Spinal cord (tissue), 10 donors: ENCODE results near the gene STK33. TPM values are rescaled to one million over a fixed set of nuclear protein-coding genes. Genes with fewer than 3 reads are reported as not detected.

Experiments used
- DNase-seq, 6 donors: peaks; one replicate each; pipeline versions ENCODE4 v3.0.0 to v3.0.0-alpha.2; 2013 to 2015; ENCODE audit warnings: low spot score in 6 of 6, low read depth in 4 of 6
- H3K27ac ChIP-seq: one replicate; pipeline ENCODE4 v1.5.1; 2013; ENCODE audit warnings: low read depth, low read length, control low read depth
- H3K27me3 ChIP-seq: one replicate; pipeline ENCODE4 v1.6.1; 2013; ENCODE audit warnings: low read length; ENCODE audit not compliant: control insufficient read depth, insufficient read depth
- H3K36me3 ChIP-seq: one replicate; pipeline ENCODE4 v1.6.1; 2013; ENCODE audit warnings: low read length; ENCODE audit not compliant: control insufficient read depth, insufficient read depth
- H3K4me1 ChIP-seq: one replicate; pipeline ENCODE4 v1.6.1; 2013; ENCODE audit warnings: low read length; ENCODE audit not compliant: control insufficient read depth, insufficient read depth
- H3K4me3 ChIP-seq: one replicate; pipeline ENCODE4 v1.5.1; 2013; ENCODE audit warnings: low read depth, low read length, control low read depth
- H3K9me3 ChIP-seq: one replicate; pipeline ENCODE4 v1.6.1; 2013; ENCODE audit warnings: low read length; ENCODE audit not compliant: control insufficient read depth, insufficient read depth
- WGBS: methylation state at CpG from one replicate; pipeline ENCODE4 v1.1.5; 2013; ENCODE audit warnings: missing lambda C conversion rate; ENCODE audit not compliant: insufficient coverage; 5-methylcytosine and 5-hydroxymethylcytosine counted together
- polyA plus RNA-seq, 2 donors: library from polyadenylated mRNA; unstranded; fragments of 120-200 nt; gene quantifications; one replicate each; pipeline ENCODE4 v1.2.1, GENCODE V29; 2013; ENCODE audit not compliant: insufficient read length in 2 of 2
- total RNA-seq, 2 donors: library from RNA; depleted of rRNA in 1 of 2; stranded (reverse); fragments of 120-200 nt in 1 of 2; fragments of >200 nt in 1 of 2; gene quantifications; one replicate each; pipeline versions ENCODE4 v1.2.3 to v1.2.4, GENCODE V29; 2013 to 2014
- donor health status: healthy.

The STK33 gene
- total and polyA plus RNA-seq, 4 donors, result 23.0 to 40.6 (median 27.1) TPM

- Histone ChIP-seq H3K9me3 (no peaks in the 10 kb centered on the region), H3K27me3 (no peaks in the 10 kb centered on the region), H3K36me3 (no peaks in the 10 kb centered on the region), H3K27ac (no peak overlapping the region), H3K4me3 (no peak overlapping the region), H3K4me1 (no peaks in the 10 kb centered on the region)
- DNase-seq, result no peak
These were observed 6.1 kb downstream of the STK33 start for GRCh38 chr11:8587915-8588314.

DNA sequence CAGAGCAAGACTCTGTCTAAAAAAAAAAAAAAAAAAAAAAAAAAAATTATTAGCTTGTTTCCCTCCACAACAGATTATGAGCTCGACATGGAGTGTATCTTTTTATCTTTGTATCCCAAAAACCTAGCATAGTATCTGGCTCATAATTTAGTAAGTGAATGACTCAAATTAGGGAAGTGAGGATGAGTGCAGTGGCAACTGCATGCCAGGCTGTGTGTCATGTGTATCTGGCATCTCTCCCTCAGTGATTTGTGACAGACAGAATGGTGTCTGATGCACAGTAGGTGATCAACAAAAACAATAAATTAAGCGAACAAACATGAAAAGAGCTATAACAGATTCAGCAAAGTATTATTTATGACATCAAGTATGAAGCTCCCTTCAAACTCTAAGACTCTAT, 7.2 kb downstream of the STK33 start:
- no peak overlapping the region for H3K27ac ChIP-seq
- H3K36me3 ChIP-seq, result no peaks in the 10 kb centered on the region
- H3K9me3 ChIP-seq, result no peaks in the 10 kb centered on the region
- no CpG with 5 or more reads among the region's 2 CpGs for WGBS
- no peaks in the 10 kb centered on the region for H3K4me1 ChIP-seq
- no peak overlapping the region for H3K4me3 ChIP-seq
- no peak for DNase-seq
- H3K27me3 ChIP-seq, result no peaks in the 10 kb centered on the region

- Histone ChIP-seq H3K27me3 (no peaks in the 10 kb centered on the region), H3K9me3 (no peaks in the 10 kb centered on the region), H3K27ac (no peak overlapping the region), H3K4me3 (no peak overlapping the region), H3K4me1 (no peaks in the 10 kb centered on the region), H3K36me3 (no peaks in the 10 kb centered on the region)
- WGBS, result no CpG with 5 or more reads among the region's 1 CpG
- DNase-seq, result no peak
These were observed 7.8 kb downstream of the STK33 start for GRCh38 chr11:8586184-8586583.

GRCh38 chr11:8584511-8584910, 9.5 kb downstream of the STK33 start:
- H3K27ac ChIP-seq, result no peak overlapping the region

GRCh38 chr11:8584082-8584481, 9.9 kb downstream of the STK33 start:
- H3K36me3 ChIP-seq, result no peaks in the 10 kb centered on the region
- H3K4me3 ChIP-seq, result no peak overlapping the region
- WGBS, result no CpG with 5 or more reads among the region's 1 CpG
- H3K27me3 ChIP-seq, result no peaks in the 10 kb centered on the region
- no peak overlapping the region for H3K27ac ChIP-seq
- H3K9me3 ChIP-seq, result no peaks in the 10 kb centered on the region
- no peaks in the 10 kb centered on the region for H3K4me1 ChIP-seq
- DNase-seq, result no peak

More at GRCh38 chr11:8584511-8584910, 9.5 kb downstream of the STK33 start:
- DNase-seq, result no peak
- Histone ChIP-seq H3K9me3 (no peaks in the 10 kb centered on the region), H3K4me3 (no peak overlapping the region), H3K36me3 (no peaks in the 10 kb centered on the region), H3K4me1 (no peaks in the 10 kb centered on the region), H3K27me3 (no peaks in the 10 kb centered on the region)
- WGBS, result 100% methylated on average over 1 of the region's 2 CpGs

- DNase-seq, result no peak
- no CpG with 5 or more reads among the region's 3 CpGs for WGBS
- H3K27ac ChIP-seq, result no peak overlapping the region
- H3K9me3 ChIP-seq, result peaks cover 3% of the 10 kb centered on the region
- no peaks in the 10 kb centered on the region for H3K27me3 ChIP-seq
- no peak overlapping the region for H3K4me3 ChIP-seq
- no peaks in the 10 kb centered on the region for H3K36me3 ChIP-seq
- H3K4me1 ChIP-seq, result no peaks in the 10 kb centered on the region
These were observed 12.7 kb downstream of the STK33 start for GRCh38 chr11:8581300-8581699.

DNA sequence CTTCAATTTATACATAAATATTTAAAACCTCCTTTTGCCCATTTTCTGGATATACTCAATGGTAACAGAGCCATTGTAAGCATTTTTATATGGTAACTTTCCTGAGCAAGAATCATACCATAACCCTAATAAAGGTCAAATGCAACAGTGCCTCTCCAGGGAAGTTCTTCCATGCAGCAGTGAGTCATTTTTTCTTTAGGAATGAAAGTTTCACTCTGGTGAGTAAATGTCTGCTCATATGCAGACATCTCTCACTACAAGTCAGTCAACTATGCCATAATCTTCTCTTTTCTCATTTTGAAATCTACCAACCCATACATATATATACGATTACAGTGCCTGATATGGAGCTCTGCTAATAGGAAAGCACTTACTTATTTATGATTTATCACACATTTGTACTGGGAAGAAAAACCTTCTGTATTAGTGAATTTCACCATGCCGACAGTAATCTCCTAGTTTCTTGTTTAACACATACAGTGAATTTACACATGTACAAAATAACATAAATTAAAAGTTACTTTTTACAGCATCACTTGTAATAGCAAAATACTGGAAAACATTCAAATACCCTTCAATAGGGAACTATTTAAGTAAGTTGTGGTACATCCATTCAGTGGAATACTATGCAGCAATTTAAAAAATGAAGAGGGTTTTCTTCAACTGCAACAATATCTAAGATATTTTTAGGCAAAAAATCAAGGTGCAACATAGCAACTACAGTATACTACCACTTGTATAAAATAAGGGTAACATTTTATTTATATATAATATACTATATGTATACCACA, 16.0 kb downstream of the STK33 start:
- H3K27ac ChIP-seq, result no peak overlapping the region
- H3K4me3 ChIP-seq, result no peak overlapping the region
- no peaks in the 10 kb centered on the region for H3K4me1 ChIP-seq
- WGBS, result no CpG with 5 or more reads among the region's 2 CpGs
- no peaks in the 10 kb centered on the region for H3K36me3 ChIP-seq
- DNase-seq, result no peak
- peaks cover 3% of the 10 kb centered on the region for H3K9me3 ChIP-seq
- H3K27me3 ChIP-seq, result no peaks in the 10 kb centered on the region

DNA sequence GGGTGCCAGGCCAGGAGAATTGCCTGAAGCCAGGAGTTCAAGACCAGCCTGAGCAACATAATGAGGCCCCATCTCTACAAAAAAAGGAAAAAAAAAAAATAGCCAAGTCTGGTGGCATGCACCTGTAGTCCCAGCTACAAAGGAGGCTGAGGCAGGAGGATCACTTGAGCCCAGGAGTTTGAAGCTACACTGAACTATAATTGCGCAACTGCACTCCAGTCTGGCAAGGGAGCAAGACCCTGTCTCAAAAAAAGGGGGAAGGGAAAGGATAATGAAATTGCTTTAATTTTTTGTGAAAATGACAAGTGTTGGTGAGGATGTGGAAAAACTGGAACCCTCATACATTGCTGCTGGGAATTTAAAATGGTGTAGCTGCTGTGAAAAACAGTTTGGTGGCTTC, 19.2 kb downstream of the STK33 start:
- no peak overlapping the region for H3K4me3 ChIP-seq
- DNase-seq, result no peak
- no peaks in the 10 kb centered on the region for H3K36me3 ChIP-seq
- peaks cover 3% of the 10 kb centered on the region for H3K9me3 ChIP-seq
- 100% methylated on average over 1 of the region's 1 CpG for WGBS
- H3K27me3 ChIP-seq, result no peaks in the 10 kb centered on the region
- H3K4me1 ChIP-seq, result no peaks in the 10 kb centered on the region
- H3K27ac ChIP-seq, result no peak overlapping the region

- DNase-seq, result no peak
- no peak overlapping the region for H3K4me3 ChIP-seq
- H3K27ac ChIP-seq, result no peak overlapping the region
- no peaks in the 10 kb centered on the region for H3K36me3 ChIP-seq
- H3K4me1 ChIP-seq, result no peaks in the 10 kb centered on the region
- H3K9me3 ChIP-seq, result peaks cover 3% of the 10 kb centered on the region
- no CpG with 5 or more reads among the region's 1 CpG for WGBS
- no peaks in the 10 kb centered on the region for H3K27me3 ChIP-seq
These were observed 20.3 kb downstream of the STK33 start for GRCh38 chr11:8573777-8574176.

DNA sequence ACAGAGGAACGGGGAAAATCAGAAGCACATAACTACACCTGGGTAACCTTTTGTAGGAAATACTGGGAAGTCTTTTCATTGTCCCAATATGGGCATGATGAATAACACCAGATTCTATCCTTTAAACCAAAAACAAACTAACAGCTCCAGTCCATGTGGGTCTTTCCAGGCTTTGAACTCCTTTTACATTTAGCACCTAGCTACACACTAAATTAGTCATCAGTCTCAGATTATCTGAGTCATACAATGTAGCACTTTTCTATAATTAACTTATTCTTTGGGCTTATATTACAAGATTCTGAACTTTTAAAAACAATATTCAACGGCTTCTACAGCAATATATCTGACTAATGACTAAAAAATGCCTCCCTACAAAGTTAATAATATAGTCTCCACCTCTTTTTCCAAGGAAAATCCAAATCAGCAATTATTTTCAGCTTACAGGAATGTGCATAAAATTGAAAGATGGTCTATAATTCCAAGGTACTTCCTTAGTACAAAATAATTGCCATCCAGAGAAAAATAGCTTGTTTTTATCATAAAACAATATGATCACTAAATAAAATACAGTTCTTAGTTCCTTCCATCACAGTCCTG, 26.3 kb downstream of the STK33 start:
- Histone ChIP-seq H3K27ac (no peak overlapping the region), H3K4me3 (no peak overlapping the region), H3K27me3 (no peaks in the 10 kb centered on the region), H3K36me3 (no peaks in the 10 kb centered on the region), H3K9me3 (no peaks in the 10 kb centered on the region), H3K4me1 (no peaks in the 10 kb centered on the region)
- no peak for DNase-seq
- no CpG with 5 or more reads among the region's 2 CpGs for WGBS
